Tibial nerve (tissue), 4 donors: ENCODE measurements around the gene RREB1. TPM values are rescaled to one million over a fixed set of nuclear protein-coding genes. Genes with fewer than 3 reads are reported as not detected.

Experiments
- DNase-seq, 2 donors: peaks; one replicate each; pipeline ENCODE4 v3.0.0-alpha.2; 2019; ENCODE audit warnings: low spot score in 2 of 2
- H3K27ac ChIP-seq, 4 donors: fragments of 200-600 bp; sonication (generic) in 3 of 4; one replicate each; pipeline ENCODE4 v1.5.1; 2017 to 2019; ENCODE audit warnings: mild to moderate bottlenecking in 1 of 4
- H3K27me3 ChIP-seq, 2 donors: fragments of 200-600 bp; sonication (generic) in 1 of 2; one replicate each; pipeline versions ENCODE4 v1.5.1 to v1.6.0; 2017 to 2019
- H3K36me3 ChIP-seq, 3 donors: fragments of 200-600 bp; sonication (generic); one replicate each; pipeline ENCODE4 v1.5.1; 2018 to 2019
- H3K4me1 ChIP-seq, 4 donors: fragments of 200-600 bp; sonication (generic) in 3 of 4; one replicate each; pipeline ENCODE4 v1.5.1; 2017 to 2019
- H3K4me3 ChIP-seq, 4 donors: fragments of 200-600 bp; sonication (generic) in 3 of 4; one replicate each; pipeline ENCODE4 v1.5.1; 2017 to 2019; ENCODE audit warnings: mild to moderate bottlenecking in 1 of 4, moderate library complexity in 1 of 4
- H3K9me3 ChIP-seq, 4 donors: fragments of 200-600 bp; sonication (generic) in 3 of 4; one replicate each; pipeline ENCODE4 v1.5.1; 2017 to 2019
- CTCF ChIP-seq, 5 experiments: fragments of 200-600 bp in 3 of 5; fragments of 450-650 bp in 2 of 5; sonication (generic) in 3 of 5; IDR thresholded peaks; one replicate each; pipeline ENCODE4 v1.5.1; 2016 to 2019; ENCODE audit warnings: antibody characterized with exemption in 5 of 5, mild to moderate bottlenecking in 3 of 5, moderate library complexity in 2 of 5
- EP300 ChIP-seq, 2 donors: sonication (generic); formaldehyde crosslinking; IDR thresholded peaks; one replicate each; pipeline ENCODE4 v1.6.1; 2017; ENCODE audit warnings: antibody characterized with exemption in 2 of 2, mild to moderate bottlenecking in 1 of 2
- POLR2A ChIP-seq, 2 donors: fragments of 450-650 bp; IDR thresholded peaks; one replicate each; pipeline ENCODE4 v1.6.1; 2017; ENCODE audit warnings: antibody characterized with exemption in 2 of 2, mild to moderate bottlenecking in 2 of 2, moderate library complexity in 2 of 2
- WGBS, 2 donors: methylation state at CpG; one replicate each; pipeline ENCODE4 v1.1.5; 2018; 5-methylcytosine and 5-hydroxymethylcytosine counted together
- total RNA-seq, 4 donors: library from RNA; depleted of rRNA; stranded (reverse); fragments of >200 nt; gene quantifications; one replicate each; pipeline ENCODE4 v1.1.0, GENCODE V29; 2016

The RREB1 gene
- total RNA-seq, 4 donors from 2014 or later, result 32.3 to 61.5 (median 36.3) TPM

- Histone ChIP-seq H3K9me3 (no peaks in the 10 kb centered on the region), H3K4me3 (no peak overlapping the region), H3K27me3 (no peaks in the 10 kb centered on the region), H3K36me3 (no peaks in the 10 kb centered on the region), H3K27ac (no peak overlapping the region), H3K4me1 (peaks cover 0 to 7% (median 0%) of the 10 kb centered on the region in 4 donors)
- DNase-seq, result no peak
- TF ChIP-seq CTCF (IDR thresholded peaks at IDR 0.05) (no peak), POLR2A (IDR thresholded peaks at IDR 0.05) (no peak), EP300 (IDR thresholded peaks at IDR 0.05) (no peak)
- 68 to 70% methylated on average over 11 of the region's 11 CpGs for WGBS, 2 donors
These were observed 45.2 kb upstream of the RREB1 start for GRCh38 chr6:7062451-7063162.

GRCh38 chr6:7067305-7067704 is 40.5 kb upstream of the RREB1 start:
- Histone ChIP-seq H3K9me3 (no peaks in the 10 kb centered on the region), H3K36me3 (no peaks in the 10 kb centered on the region), H3K27ac (no peak overlapping the region), H3K27me3 (no peaks in the 10 kb centered on the region), H3K4me3 (no peak overlapping the region), H3K4me1 (no peaks in the 10 kb centered on the region)
- TF ChIP-seq EP300 (IDR thresholded peaks at IDR 0.05) (no peak), POLR2A (IDR thresholded peaks at IDR 0.05) (no peak), CTCF (IDR thresholded peaks at IDR 0.05) (no peak)
- WGBS, 2 donors, result 76 to 82% methylated on average over 3 of the region's 3 CpGs
- no peak for DNase-seq

GRCh38 chr6:7071405-7071804 is 36.4 kb upstream of the RREB1 start:
- no peak for DNase-seq

GRCh38 chr6:7073082-7073820 is 34.5 kb upstream of the RREB1 start:
- DNase-seq, result no peak
- no peak overlapping the region for H3K4me3 ChIP-seq
- no peaks in the 10 kb centered on the region for H3K27me3 ChIP-seq
- no peak overlapping the region for H3K27ac ChIP-seq
- H3K4me1 ChIP-seq, result no peaks in the 10 kb centered on the region
- no peaks in the 10 kb centered on the region for H3K36me3 ChIP-seq
- H3K9me3 ChIP-seq, result no peaks in the 10 kb centered on the region
- TF ChIP-seq POLR2A (IDR thresholded peaks at IDR 0.05) (no peak), CTCF (IDR thresholded peaks at IDR 0.05) (no peak), EP300 (IDR thresholded peaks at IDR 0.05) (no peak)
- 81 to 88% methylated on average over 10 of the region's 10 CpGs for WGBS, 2 donors

More at GRCh38 chr6:7071405-7071804, 36.4 kb upstream of the RREB1 start:
- Histone ChIP-seq H3K4me1 (no peaks in the 10 kb centered on the region), H3K27me3 (no peaks in the 10 kb centered on the region), H3K4me3 (no peak overlapping the region), H3K27ac (no peak overlapping the region), H3K9me3 (no peaks in the 10 kb centered on the region), H3K36me3 (no peaks in the 10 kb centered on the region)
- TF ChIP-seq CTCF (IDR thresholded peaks at IDR 0.05) (no peak), POLR2A (IDR thresholded peaks at IDR 0.05) (no peak), EP300 (IDR thresholded peaks at IDR 0.05) (no peak)
- WGBS, 2 donors, result 81 to 82% methylated on average over 2 of the region's 2 CpGs
